ENCODE data around the gene CATSPERB.

The CATSPERB gene, protein sequence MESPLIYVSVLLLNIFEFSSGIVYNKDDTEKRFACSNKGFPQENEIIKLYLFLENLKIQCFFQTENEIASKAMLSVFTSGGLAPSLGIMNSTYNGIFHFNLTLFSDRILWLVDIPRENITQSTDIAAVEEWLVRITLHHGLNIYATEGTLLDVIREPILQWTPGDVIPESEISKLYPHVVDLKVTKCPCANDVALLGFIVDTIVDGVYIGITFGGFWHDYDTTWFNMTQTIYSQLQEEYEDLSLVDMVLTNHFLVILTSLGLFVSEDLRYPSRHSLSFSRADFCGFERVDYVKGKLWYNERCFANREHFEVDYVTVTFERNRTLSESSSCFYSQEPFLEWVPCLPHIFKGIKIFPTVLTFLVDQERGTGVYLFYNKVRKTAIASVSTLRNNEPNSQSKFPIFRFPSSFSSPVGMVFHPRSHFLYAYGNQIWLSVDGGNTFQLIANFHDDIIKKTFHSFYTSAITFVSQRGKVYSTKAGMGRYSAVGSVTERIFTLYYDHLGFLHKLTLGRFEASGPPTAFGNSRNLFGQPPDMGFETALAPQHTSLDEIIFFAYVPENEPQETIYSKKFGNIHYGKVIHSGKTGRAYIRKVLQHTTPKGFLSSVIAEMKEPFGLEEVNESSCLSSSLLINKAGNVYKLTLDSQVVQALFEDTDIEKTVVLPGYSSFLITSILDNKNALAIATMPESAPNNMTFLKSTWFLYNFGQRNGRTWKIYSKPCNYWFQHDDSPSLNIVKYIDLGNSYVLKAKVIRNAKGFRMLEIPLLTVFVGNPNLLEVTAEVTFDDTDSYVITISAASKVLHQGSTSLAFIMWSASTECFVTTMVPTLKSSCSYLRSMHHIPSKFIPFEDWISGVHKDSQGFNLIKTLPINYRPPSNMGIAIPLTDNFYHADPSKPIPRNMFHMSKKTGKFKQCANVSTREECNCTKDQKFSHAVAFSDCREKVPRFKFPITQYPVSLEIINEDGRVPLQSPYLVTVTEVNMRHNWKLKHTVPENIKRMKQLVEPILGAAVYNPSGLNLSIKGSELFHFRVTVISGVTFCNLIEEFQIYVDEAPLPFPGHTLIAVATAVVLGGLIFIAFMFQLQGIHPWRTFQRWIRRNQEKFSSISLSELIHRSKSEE

DNA sequence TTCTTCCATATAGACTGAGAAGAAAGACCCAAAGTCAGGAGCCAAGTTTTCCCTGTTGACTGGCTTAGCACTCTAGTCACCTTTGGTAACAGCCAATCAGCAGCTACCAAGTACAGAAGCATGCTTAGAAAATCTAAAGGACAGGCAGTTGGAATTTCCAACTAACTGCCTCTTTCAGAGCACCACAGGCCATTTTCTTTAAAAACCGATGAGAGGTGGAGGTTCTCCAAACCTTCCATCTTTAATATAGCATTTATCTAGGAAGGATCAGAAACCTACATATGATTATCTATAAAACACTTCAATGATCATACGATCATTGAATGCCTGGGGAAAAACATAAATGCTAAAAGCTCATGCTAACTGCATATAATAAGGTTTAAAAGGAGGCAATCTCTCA, at the start of gene CATSPERB:
TSS of gene CATSPERB (minus strand) at position 101 of the 400 bp plus-strand sequence. CDS start 2,607 bp downstream, outside the sequence.
- H3K4me3 ChIP-seq (ENCODE audit: low read depth, low read length): no peak within 1 kb of the TSS
- DNase-seq (ENCODE audit: low read depth): no peak
- TF ChIP-seq, protein P1, sequence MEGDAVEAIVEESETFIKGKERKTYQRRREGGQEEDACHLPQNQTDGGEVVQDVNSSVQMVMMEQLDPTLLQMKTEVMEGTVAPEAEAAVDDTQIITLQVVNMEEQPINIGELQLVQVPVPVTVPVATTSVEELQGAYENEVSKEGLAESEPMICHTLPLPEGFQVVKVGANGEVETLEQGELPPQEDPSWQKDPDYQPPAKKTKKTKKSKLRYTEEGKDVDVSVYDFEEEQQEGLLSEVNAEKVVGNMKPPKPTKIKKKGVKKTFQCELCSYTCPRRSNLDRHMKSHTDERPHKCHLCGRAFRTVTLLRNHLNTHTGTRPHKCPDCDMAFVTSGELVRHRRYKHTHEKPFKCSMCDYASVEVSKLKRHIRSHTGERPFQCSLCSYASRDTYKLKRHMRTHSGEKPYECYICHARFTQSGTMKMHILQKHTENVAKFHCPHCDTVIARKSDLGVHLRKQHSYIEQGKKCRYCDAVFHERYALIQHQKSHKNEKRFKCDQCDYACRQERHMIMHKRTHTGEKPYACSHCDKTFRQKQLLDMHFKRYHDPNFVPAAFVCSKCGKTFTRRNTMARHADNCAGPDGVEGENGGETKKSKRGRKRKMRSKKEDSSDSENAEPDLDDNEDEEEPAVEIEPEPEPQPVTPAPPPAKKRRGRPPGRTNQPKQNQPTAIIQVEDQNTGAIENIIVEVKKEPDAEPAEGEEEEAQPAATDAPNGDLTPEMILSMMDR (conservative IDR thresholded peaks at IDR 0.05; ENCODE audit: low read depth, low read length): no peak

DNA sequence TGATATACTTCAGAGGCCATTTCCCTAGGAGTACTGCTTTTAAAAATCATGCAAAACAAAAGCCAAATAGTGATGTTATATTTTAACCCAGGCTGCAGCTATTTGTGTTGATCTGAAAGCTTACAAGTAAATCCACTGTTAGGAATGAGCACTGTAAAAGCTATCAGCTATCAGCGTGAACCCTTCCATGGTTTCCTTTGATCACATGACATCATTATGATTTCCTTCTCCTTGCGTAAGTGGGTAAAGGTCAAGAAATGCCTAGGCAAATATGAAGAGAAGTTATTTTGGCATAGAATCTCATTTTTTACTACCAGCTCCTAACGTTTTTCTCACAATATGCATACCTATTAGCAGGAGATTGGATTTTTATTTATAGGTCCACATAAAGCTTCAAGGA, 48.6 kb upstream of the CATSPERB start:
- DNase-seq (ENCODE audit: low read depth): peak; percentile 1
- TF ChIP-seq, protein P1 (conservative IDR thresholded peaks at IDR 0.05; ENCODE audit: low read depth, low read length): no peak
- no peak overlapping the region for H3K4me3 ChIP-seq (ENCODE audit: low read depth, low read length)

DNA sequence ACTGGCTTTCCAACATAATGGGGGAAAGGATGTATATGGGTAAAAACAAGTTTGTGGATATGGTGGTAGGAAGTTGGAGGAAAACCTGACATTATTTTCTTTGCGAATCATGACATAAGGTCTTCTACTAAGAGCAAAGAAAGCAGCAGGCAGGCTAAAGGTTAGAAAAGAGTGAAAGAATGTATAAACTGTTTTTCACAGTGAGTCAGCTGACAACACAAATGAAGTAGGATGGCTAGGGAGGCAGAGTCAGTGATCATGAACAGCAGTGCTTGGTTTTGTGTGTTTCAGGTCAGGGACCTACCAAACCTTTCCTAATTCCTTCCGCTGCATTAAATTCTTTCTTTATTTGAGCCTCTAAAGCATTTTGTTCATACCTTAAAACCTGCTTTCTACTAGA, 46.3 kb upstream of the CATSPERB start:
- TF ChIP-seq, protein P1 (conservative IDR thresholded peaks at IDR 0.05; ENCODE audit: low read depth, low read length): no peak
- no peak overlapping the region for H3K4me3 ChIP-seq (ENCODE audit: low read depth, low read length)
- peak; percentile 17 for DNase-seq (ENCODE audit: low read depth)

DNA sequence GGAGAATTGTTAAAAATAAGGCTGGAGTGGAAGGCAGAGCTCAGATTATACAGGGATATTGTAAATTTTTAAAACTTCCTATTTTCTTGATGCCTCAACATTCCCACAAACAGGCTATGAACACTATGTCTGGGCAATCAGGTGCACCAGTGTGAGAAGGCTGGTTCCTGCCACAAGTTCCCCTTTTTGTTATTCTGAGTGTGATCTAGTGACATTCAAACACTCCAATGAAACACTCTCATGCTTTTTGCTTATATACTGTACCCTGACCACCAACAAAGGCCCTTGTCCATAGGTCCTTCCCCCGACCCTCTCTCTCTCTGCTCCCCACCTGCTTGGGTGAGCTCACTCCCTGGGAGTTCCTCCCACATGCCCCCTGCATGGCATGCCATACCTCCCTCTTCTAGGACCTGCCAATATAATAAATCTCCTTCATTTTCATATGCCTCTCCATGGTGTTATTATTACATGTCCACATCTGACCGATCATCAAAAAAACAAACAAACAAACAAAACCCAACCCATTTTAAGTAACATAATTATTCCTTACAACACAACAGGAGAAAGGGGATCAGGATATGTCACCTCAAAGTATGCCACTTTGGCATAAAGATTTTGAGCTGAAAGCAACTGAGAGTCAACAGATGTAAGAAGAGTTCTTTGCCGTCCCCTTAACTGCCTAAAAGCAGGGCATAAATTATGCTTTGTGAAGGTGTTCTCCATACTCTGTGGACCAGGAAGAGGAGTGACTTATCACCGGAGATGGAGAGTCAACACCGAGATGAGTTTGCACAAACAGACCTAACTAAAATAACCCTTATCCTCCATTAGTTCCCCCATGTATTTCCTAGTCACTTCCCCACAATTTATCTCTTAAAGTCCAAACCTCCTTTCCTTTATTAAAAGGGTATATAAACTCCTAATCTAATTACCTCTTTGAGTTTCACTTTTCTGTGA, 42.5 kb upstream of the CATSPERB start:
- no peak overlapping the region for H3K4me3 ChIP-seq (ENCODE audit: low read depth, low read length)
- DNase-seq (ENCODE audit: low read depth): no peak
- TF ChIP-seq, protein P1 (conservative IDR thresholded peaks at IDR 0.05; ENCODE audit: low read depth, low read length): no peak

DNA sequence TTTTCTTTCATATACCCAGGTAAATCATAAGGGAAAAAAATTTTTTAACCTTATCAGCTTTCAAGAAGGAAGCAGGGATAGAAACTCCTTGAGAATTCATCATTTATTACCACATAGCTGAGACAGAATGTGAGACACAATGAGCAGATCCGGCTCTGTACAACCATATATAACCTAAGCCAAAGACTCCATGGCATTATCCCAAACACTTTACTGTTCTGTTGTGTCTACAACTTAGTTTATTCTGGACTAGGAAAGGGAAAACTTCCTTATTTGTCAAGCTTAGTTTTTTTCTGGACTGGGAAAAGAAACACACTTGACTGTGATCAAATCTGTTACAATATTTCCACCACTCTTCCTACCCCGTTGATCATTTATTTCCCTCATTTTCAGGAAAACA, 38.3 kb upstream of the CATSPERB start:
- no peak for DNase-seq (ENCODE audit: low read depth)
- no peak overlapping the region for H3K4me3 ChIP-seq (ENCODE audit: low read depth, low read length)
- TF ChIP-seq, protein P1 (conservative IDR thresholded peaks at IDR 0.05; ENCODE audit: low read depth, low read length): no peak

Measured in choroid plexus epithelial cell (primary cell).